GM13977 (cell line): ENCODE measurements around the gene HPCAL1.

Experiments
- DNase-seq: peaks from one replicate; pipeline ENCODE4 v3.0.0; 2012; ENCODE audit warnings: low spot score
- in situ Hi-C: fragments of 300-500 bp; cut with MboI; formaldehyde crosslinking; loops from one replicate; pipeline ENCODE4 v1.12.0; 2022; ENCODE audit warnings: low sequenced_read_pairs, low pct_unique_long_range_greater_than_20kb, mixed read lengths, inconsistent platforms; ENCODE audit not compliant: unreplicated experiment
- TF ChIP-seq, protein P1 (sequence below): IDR thresholded peaks from 2 replicates; pipeline ENCODE4 v1.5.1; 2012; ENCODE audit warnings: mild to moderate bottlenecking, control low read depth; ENCODE audit not compliant: insufficient read depth; ENCODE audit errors: extremely low read depth, missing control alignments

HPCAL1 gene

DNA sequence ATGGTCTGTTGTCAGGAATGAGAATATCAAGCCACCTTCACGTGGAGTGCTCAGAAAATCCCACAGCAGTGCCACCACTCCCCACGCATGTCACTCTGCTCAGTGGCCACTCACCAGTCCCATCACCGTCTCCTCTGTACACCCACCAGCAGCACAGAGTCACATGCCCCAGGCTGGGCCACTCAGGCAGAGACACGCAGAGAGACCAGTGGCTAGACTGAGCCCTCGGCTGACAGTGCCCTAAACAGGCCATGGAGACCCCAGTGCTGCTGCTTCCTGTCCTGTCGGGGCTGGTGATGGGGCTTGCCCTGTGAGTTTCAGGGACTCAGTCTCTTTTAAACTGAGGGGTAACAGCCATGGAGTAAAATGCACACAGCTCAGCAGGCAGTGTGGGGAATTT is 119.5 kb downstream of the HPCAL1 start:
- TF ChIP-seq, protein P1, sequence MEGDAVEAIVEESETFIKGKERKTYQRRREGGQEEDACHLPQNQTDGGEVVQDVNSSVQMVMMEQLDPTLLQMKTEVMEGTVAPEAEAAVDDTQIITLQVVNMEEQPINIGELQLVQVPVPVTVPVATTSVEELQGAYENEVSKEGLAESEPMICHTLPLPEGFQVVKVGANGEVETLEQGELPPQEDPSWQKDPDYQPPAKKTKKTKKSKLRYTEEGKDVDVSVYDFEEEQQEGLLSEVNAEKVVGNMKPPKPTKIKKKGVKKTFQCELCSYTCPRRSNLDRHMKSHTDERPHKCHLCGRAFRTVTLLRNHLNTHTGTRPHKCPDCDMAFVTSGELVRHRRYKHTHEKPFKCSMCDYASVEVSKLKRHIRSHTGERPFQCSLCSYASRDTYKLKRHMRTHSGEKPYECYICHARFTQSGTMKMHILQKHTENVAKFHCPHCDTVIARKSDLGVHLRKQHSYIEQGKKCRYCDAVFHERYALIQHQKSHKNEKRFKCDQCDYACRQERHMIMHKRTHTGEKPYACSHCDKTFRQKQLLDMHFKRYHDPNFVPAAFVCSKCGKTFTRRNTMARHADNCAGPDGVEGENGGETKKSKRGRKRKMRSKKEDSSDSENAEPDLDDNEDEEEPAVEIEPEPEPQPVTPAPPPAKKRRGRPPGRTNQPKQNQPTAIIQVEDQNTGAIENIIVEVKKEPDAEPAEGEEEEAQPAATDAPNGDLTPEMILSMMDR, result no peak
- in situ Hi-C loops, result no loop called here
- DNase-seq, result no peak

DNA sequence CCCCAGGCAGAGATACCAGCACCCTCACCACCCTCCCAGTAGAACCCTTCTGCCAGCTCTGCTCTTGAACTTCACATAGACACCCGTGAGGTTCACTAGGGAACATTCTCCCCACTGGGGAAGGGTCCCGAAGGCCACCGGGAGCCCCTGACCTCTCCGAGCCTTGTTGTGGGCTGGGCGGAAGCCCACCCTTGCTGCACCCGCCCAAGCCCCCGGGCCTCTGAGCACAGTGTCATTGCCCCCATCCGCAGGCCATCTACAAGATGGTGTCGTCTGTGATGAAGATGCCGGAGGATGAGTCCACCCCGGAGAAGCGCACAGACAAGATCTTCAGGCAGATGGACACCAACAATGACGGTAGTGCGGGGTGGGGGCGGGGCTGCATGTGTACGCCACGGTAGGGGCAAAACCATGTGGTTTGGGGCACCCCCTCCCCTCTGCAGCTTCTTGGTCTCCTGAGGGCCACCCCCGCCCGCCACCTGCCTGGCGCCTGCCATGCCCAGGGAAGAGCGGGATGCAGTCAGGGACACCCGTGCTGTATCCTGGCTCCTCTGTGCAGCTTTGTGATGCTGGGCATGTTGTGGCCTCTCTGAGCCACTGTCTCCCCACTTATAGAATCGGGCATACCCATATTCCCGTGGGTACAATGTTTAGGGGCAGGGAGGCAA is 120.2 kb downstream of the HPCAL1 start:
- TF ChIP-seq, protein P1, result no peak
- in situ Hi-C loops, result no loop called here
- no peak for DNase-seq

DNA sequence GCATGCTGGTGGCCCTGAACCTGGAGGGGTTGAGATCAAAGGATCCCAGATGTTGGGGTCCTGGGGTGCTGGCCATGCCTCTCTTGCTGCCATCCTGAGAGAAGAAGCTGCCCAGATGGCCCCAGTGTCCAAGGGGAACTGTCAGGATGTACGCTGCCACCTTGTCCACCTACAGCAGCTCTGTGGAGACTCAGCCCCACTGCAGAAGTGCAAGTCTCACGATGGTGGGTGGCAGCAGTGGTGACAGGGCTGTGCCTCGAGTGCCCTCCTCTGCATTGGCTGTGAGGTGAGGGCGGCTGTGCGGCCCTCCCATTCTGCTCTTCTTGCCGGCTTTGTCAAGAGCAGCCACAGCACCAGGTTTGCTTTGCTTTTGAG is 120.7 kb downstream of the HPCAL1 start:
- no peak for DNase-seq
- in situ Hi-C loops, result no loop called here

DNA sequence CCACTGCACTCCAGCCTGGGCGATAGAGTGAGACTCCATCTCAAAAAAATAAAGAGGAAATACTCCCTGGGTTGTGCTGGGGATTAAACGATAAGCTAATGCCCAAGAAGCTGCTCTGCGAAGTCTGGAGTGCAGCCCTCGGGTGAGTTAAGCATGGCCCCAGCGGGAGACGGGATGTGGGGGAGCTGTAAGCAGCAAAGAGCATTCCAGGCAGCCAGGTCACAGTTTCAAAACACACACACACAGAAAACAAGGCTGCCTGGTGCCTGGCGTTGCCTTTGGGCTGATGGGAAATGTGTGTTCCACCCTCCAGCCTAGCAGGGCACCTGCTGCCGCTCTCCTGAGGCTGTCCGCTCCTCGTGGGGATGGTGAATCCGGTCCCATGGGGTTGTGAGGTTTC is 121.3 kb downstream of the HPCAL1 start:
- TF ChIP-seq, protein P1, result no peak
- in situ Hi-C loops, result no loop called here

More for the DNA sequence above, 120.7 kb downstream of the HPCAL1 start:
- TF ChIP-seq, protein P1, result no peak

DNA sequence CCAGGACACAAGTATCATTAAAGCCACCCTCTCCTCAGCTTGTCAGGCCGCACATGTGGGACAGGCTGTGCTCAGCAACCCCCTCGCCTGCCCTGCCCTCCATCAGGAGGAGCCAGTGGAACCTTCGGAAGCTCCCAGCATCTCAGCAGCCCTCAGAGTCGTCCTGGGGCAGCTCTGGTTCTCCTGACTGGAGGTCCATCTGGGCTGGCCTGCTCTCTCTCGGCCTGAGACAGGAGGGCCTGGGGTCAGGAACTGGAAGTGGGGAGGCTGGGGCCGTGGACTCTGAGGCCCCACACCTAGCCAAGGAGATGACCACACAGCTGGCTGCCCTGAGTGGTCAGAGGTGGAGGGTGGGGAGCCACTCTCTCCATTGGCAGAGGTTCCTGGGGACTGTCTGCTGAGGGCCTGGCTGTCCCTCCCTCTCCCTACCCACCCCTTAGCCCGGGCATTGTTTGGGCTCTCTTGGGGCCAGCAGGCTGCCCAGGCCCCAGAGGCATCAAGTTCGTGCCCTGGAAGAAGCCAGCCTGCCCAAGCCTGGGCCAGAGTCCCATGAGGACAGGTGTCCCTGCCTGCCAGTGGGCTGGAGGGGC is 122.3 kb downstream of the HPCAL1 start:
- TF ChIP-seq, protein P1, result no peak
- in situ Hi-C loops, result no loop called here

More for the DNA sequence above, 121.3 kb downstream of the HPCAL1 start:
- no peak for DNase-seq

DNA sequence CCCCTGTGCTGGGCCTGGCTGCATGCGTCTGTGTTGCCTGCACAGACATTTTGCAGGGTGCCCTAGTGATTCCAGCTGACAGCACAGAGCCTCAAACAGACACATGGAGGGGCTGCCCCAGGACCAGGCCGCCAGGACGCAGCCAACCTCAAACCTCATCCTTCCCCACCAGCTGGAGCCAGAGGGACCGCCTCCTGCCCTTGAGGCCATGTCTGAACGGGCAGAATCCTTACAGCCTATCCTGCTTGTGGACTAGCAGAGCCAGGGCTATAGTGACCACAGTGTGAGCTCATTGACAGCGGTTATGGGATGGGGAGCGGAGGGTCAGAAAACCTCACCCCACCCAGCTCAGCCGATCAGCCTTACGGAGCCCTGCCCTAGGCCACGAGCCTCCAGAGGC is 123.0 kb downstream of the HPCAL1 start:
- TF ChIP-seq, protein P1, result no peak
- no peak for DNase-seq
- in situ Hi-C loops, result no loop called here

More for the DNA sequence above, 122.3 kb downstream of the HPCAL1 start:
- no peak for DNase-seq
